ENCODE results near the gene MYOM1.

- TF ChIP-seq, protein P1, sequence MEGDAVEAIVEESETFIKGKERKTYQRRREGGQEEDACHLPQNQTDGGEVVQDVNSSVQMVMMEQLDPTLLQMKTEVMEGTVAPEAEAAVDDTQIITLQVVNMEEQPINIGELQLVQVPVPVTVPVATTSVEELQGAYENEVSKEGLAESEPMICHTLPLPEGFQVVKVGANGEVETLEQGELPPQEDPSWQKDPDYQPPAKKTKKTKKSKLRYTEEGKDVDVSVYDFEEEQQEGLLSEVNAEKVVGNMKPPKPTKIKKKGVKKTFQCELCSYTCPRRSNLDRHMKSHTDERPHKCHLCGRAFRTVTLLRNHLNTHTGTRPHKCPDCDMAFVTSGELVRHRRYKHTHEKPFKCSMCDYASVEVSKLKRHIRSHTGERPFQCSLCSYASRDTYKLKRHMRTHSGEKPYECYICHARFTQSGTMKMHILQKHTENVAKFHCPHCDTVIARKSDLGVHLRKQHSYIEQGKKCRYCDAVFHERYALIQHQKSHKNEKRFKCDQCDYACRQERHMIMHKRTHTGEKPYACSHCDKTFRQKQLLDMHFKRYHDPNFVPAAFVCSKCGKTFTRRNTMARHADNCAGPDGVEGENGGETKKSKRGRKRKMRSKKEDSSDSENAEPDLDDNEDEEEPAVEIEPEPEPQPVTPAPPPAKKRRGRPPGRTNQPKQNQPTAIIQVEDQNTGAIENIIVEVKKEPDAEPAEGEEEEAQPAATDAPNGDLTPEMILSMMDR (conservative IDR thresholded peaks at IDR 0.05 in 1 of 2, IDR thresholded peaks at IDR 0.05 in 1 of 2; ENCODE audit: extremely low read depth in 1 of 2, insufficient read depth in 1 of 2, low read depth in 1 of 2, low read length in 2 of 2): no peak
- TF ChIP-seq EZH2 (IDR thresholded peaks at IDR 0.05; ENCODE audit: borderline replicate concordance, low read length): no peak
Measured at GRCh38 chr18:3092727-3093126, 127.0 kb downstream of the MYOM1 start.

Data from mammary epithelial cell (primary cell).